Trophoblast cell (in vitro differentiated cells and primary cell): ENCODE results near the gene OPN3.

ENCODE experiments used
- DNase-seq, 2 donors: peaks; one replicate each; pipeline ENCODE4 v3.0.0-alpha.2; 2016
- H2AFZ ChIP-seq: 2 replicates; pipeline ENCODE4 v1.6.1; 2013; ENCODE audit warnings: low read length, moderate library complexity, mild to moderate bottlenecking; ENCODE audit not compliant: insufficient read depth, poor library complexity
- H2AK5ac ChIP-seq: 2 replicates; pipeline ENCODE4 v1.6.1; 2013; ENCODE audit warnings: mild to moderate bottlenecking, low read length
- H2BK120ac ChIP-seq: 2 replicates; pipeline ENCODE4 v1.6.1; 2013; ENCODE audit warnings: low read length, mild to moderate bottlenecking, moderate library complexity; ENCODE audit not compliant: insufficient read depth, poor library complexity
- H2BK12ac ChIP-seq: 2 replicates; pipeline ENCODE4 v1.6.1; 2013; ENCODE audit warnings: mild to moderate bottlenecking, low read length, moderate library complexity
- H2BK5ac ChIP-seq: 2 replicates; pipeline ENCODE4 v1.6.1; 2013; ENCODE audit warnings: low read length, low read depth, moderate library complexity, mild to moderate bottlenecking; ENCODE audit not compliant: poor library complexity
- H3K14ac ChIP-seq: 2 replicates; pipeline ENCODE4 v1.6.1; 2013; ENCODE audit warnings: mild to moderate bottlenecking, low read length
- H3K18ac ChIP-seq: 2 replicates; pipeline ENCODE4 v1.6.1; 2013; ENCODE audit warnings: mild to moderate bottlenecking, low read length
- H3K23ac ChIP-seq: 2 replicates; pipeline ENCODE4 v1.6.1; 2013; ENCODE audit warnings: low read length
- H3K27ac ChIP-seq: 2 replicates; pipeline ENCODE4 v1.5.1; 2013; ENCODE audit warnings: low read depth, mild to moderate bottlenecking, inconsistent platforms, low read length, moderate library complexity
- H3K27me3 ChIP-seq: 2 replicates; pipeline ENCODE4 v1.6.1; 2013; ENCODE audit warnings: inconsistent platforms, mild to moderate bottlenecking, low read length, moderate library complexity; ENCODE audit not compliant: insufficient read depth
- H3K36me3 ChIP-seq, 2 experiments: 1 replicate in 1 of 2; 2 replicates in 1 of 2; pipeline ENCODE4 v1.6.1; 2013; ENCODE audit warnings: low read length in 2 of 2, mild to moderate bottlenecking in 2 of 2, moderate library complexity in 1 of 2; ENCODE audit not compliant: insufficient read depth in 2 of 2, control insufficient read depth in 1 of 2
- H3K4ac ChIP-seq: 2 replicates; pipeline ENCODE4 v1.6.1; 2013; ENCODE audit warnings: low read depth, mild to moderate bottlenecking, low read length, moderate library complexity
- H3K4me1 ChIP-seq, 2 experiments: 1 replicate in 1 of 2; 2 replicates in 1 of 2; pipeline ENCODE4 v1.6.1; 2013; ENCODE audit warnings: low read length in 2 of 2, mild to moderate bottlenecking in 2 of 2, moderate library complexity in 1 of 2; ENCODE audit not compliant: insufficient read depth in 2 of 2, control insufficient read depth in 1 of 2
- H3K4me2 ChIP-seq: 2 replicates; pipeline ENCODE4 v1.6.1; 2013; ENCODE audit warnings: inconsistent platforms, mild to moderate bottlenecking, low read length, moderate library complexity
- H3K4me3 ChIP-seq: 2 replicates; pipeline ENCODE4 v1.5.1; 2013; ENCODE audit warnings: mild to moderate bottlenecking, low read depth, low read length, inconsistent platforms
- H3K79me1 ChIP-seq: one replicate; pipeline ENCODE4 v1.6.1; 2013; ENCODE audit warnings: low read length
- H3K79me2 ChIP-seq: 2 replicates; pipeline ENCODE4 v1.6.1; 2013; ENCODE audit warnings: low read length, mild to moderate bottlenecking; ENCODE audit not compliant: control insufficient read depth, insufficient read depth, poor library complexity
- H3K9ac ChIP-seq: 2 replicates; pipeline ENCODE4 v1.6.1; 2013; ENCODE audit warnings: mild to moderate bottlenecking, low read length
- H3K9me3 ChIP-seq: 2 replicates; pipeline ENCODE4 v1.6.1; 2013; ENCODE audit warnings: low read depth, mild to moderate bottlenecking, control low read depth, inconsistent platforms, low read length; ENCODE audit not compliant: insufficient read depth
- H4K12ac ChIP-seq: 2 replicates; pipeline ENCODE4 v1.6.1; 2013; ENCODE audit warnings: low read depth, mild to moderate bottlenecking, low read length, moderate library complexity
- H4K8ac ChIP-seq: 2 replicates; pipeline ENCODE4 v1.6.1; 2013; ENCODE audit warnings: low read depth, mild to moderate bottlenecking, low read length, moderate library complexity
- H4K91ac ChIP-seq: one replicate; pipeline ENCODE4 v1.6.1; 2013; ENCODE audit warnings: low read depth, mild to moderate bottlenecking, low read length, moderate library complexity
- WGBS: extraction: QIAGEN DNeasy Blood & Tissue Kit; methylation state at CpG from one replicate; pipeline ENCODE4 v1.1.7; 2013; ENCODE audit warnings: missing lambda C conversion rate; ENCODE audit not compliant: insufficient read length, insufficient coverage; ENCODE audit errors: extremely low coverage; 5-methylcytosine and 5-hydroxymethylcytosine counted together

OPN3 gene

DNA sequence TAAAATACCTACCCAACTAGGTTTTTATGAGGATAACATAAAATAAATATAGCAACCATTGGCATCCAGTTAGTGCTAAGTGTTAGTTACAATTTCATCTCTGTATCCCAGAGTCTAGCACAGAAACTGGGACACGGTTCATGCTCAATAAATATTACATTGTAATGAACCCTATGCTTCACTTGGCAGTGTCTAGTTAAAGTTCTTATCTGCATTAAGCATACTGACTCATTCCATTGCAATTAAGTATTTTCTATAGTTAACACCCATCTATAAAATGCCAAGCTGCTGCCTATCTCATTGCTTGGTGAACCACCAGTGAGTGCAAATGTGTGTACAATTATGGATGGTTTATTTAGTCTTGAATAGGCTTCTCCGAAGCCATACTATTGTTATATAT is 15.2 kb downstream of the OPN3 start:
- H2BK12ac ChIP-seq, result no peak overlapping the region
- no CpG with 5 or more reads among the region's 2 CpGs for WGBS
- no peak overlapping the region for H4K8ac ChIP-seq
- no peak overlapping the region for H4K91ac ChIP-seq
- peaks cover 0 to 7% of the 10 kb centered on the region in 2 experiments for H3K36me3 ChIP-seq
- H3K14ac ChIP-seq, result no peak overlapping the region
- no peak overlapping the region for H3K18ac ChIP-seq
- no peak for DNase-seq
- H3K4me2 ChIP-seq, result no peak overlapping the region
- no peak overlapping the region for H4K12ac ChIP-seq
- no peak overlapping the region for H2AFZ ChIP-seq
- no peak overlapping the region for H2BK5ac ChIP-seq
- H3K79me1 ChIP-seq, result no peaks in the 10 kb centered on the region
- no peak overlapping the region for H3K4ac ChIP-seq
- H2AK5ac ChIP-seq, result no peak overlapping the region
- H2BK120ac ChIP-seq, result no peak overlapping the region
- H3K23ac ChIP-seq, result no peak overlapping the region
- H3K27ac ChIP-seq, result no peak overlapping the region
- no peaks in the 10 kb centered on the region for H3K4me1 ChIP-seq
- H3K9ac ChIP-seq, result no peak overlapping the region
- no peaks in the 10 kb centered on the region for H3K9me3 ChIP-seq
- no peak overlapping the region for H3K4me3 ChIP-seq
- no peaks in the 10 kb centered on the region for H3K27me3 ChIP-seq
- no peaks in the 10 kb centered on the region for H3K79me2 ChIP-seq

- Histone ChIP-seq H3K9me3 (no peaks in the 10 kb centered on the region), H3K18ac (no peak overlapping the region), H2BK12ac (no peak overlapping the region), H3K9ac (no peak overlapping the region), H3K27me3 (no peaks in the 10 kb centered on the region), H2BK120ac (no peak overlapping the region), H3K36me3 (peaks cover 0 to 10% of the 10 kb centered on the region in 2 experiments), H3K4me2 (no peak overlapping the region), H2AFZ (no peak overlapping the region), H3K14ac (no peak overlapping the region), H3K79me1 (no peaks in the 10 kb centered on the region), H3K4me3 (no peak overlapping the region), H3K23ac (no peak overlapping the region), H3K4me1 (no peaks in the 10 kb centered on the region), H2AK5ac (no peak overlapping the region), H3K79me2 (no peaks in the 10 kb centered on the region), H3K4ac (no peak overlapping the region), H2BK5ac (no peak overlapping the region), H4K91ac (no peak overlapping the region), H4K12ac (no peak overlapping the region), H4K8ac (no peak overlapping the region), H3K27ac (no peak overlapping the region)
- no peak for DNase-seq
- no CpG with 5 or more reads among the region's 5 CpGs for WGBS
These were observed 17.5 kb downstream of the OPN3 start for GRCh38 chr1:241622669-241623068.

DNA sequence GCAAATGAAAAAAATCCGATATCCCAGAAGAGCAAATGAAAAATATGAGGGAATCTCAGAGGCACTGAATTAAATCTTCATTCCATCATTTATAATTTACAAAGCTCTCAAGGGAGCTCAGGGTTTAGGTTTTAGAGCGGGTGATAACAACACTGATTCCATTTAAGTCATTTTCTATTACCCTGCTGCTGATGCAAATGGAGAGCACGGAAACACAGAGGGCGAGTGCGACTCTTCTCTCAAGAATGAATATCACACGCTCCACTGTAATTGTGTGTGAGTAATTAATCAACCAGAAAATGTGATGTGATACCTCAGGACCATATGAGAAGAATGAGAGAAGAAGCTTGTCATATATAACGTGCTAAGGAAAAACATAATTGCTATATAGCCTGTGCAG is 22.7 kb downstream of the OPN3 start:
- no peak overlapping the region for H3K27ac ChIP-seq
- no peak overlapping the region for H4K12ac ChIP-seq
- no peak overlapping the region for H2BK12ac ChIP-seq
- H3K23ac ChIP-seq, result no peak overlapping the region
- no peaks in the 10 kb centered on the region for H3K79me2 ChIP-seq
- no peak overlapping the region for H2BK5ac ChIP-seq
- no peaks in the 10 kb centered on the region for H3K79me1 ChIP-seq
- no peak overlapping the region for H4K91ac ChIP-seq
- no peak overlapping the region for H2AK5ac ChIP-seq
- H3K4me3 ChIP-seq, result no peak overlapping the region
- no peak overlapping the region for H3K4me2 ChIP-seq
- no peaks in the 10 kb centered on the region for H3K9me3 ChIP-seq
- H3K4ac ChIP-seq, result no peak overlapping the region
- DNase-seq, result no peak
- no peak overlapping the region for H3K9ac ChIP-seq
- peaks cover 3 to 5% of the 10 kb centered on the region in 2 experiments for H3K36me3 ChIP-seq
- no peak overlapping the region for H3K14ac ChIP-seq
- no peak overlapping the region for H2AFZ ChIP-seq
- WGBS, result no CpG with 5 or more reads among the region's 7 CpGs
- no peak overlapping the region for H4K8ac ChIP-seq
- no peak overlapping the region for H2BK120ac ChIP-seq
- no peaks in the 10 kb centered on the region for H3K27me3 ChIP-seq
- peaks cover 0 to 3% of the 10 kb centered on the region in 2 experiments for H3K4me1 ChIP-seq
- H3K18ac ChIP-seq, result no peak overlapping the region

GRCh38 chr1:241615043-241615974 is 24.9 kb downstream of the OPN3 start:
- no peak overlapping the region for H2AK5ac ChIP-seq
- H3K27me3 ChIP-seq, result no peaks in the 10 kb centered on the region
- H2BK5ac ChIP-seq, result no peak overlapping the region
- no peaks in the 10 kb centered on the region for H3K9me3 ChIP-seq
- H3K9ac ChIP-seq, result no peak overlapping the region
- H2BK120ac ChIP-seq, result no peak overlapping the region
- no peak overlapping the region for H3K27ac ChIP-seq
- H3K4me2 ChIP-seq, result no peak overlapping the region
- H3K36me3 ChIP-seq, result peaks cover 2 to 3% of the 10 kb centered on the region in 2 experiments
- DNase-seq, result peak in 1 of 2 donors; percentile 43
- no peak overlapping the region for H3K4ac ChIP-seq
- H3K4me1 ChIP-seq, result peaks cover 0 to 4% of the 10 kb centered on the region in 2 experiments
- no peaks in the 10 kb centered on the region for H3K79me2 ChIP-seq
- WGBS, result no CpG with 5 or more reads among the region's 8 CpGs
- H4K91ac ChIP-seq, result no peak overlapping the region
- H3K79me1 ChIP-seq, result no peaks in the 10 kb centered on the region
- no peak overlapping the region for H3K18ac ChIP-seq
- H2AFZ ChIP-seq, result no peak overlapping the region
- no peak overlapping the region for H3K23ac ChIP-seq
- no peak overlapping the region for H4K12ac ChIP-seq
- no peak overlapping the region for H2BK12ac ChIP-seq
- H3K4me3 ChIP-seq, result no peak overlapping the region
- H3K14ac ChIP-seq, result no peak overlapping the region
- H4K8ac ChIP-seq, result no peak overlapping the region
